K562 (cell line): ENCODE measurements around the gene NOSIP. TPM values are rescaled to one million over a fixed set of nuclear protein-coding genes. Genes with fewer than 3 reads are reported as not detected.

Experiments used
- BRCA1 ChIP-seq, 2 experiments: fragments of 450-650 bp in 1 of 2; sonication (generic) in 1 of 2; formaldehyde crosslinking in 1 of 2; IDR thresholded peaks; 2 replicates each; pipeline versions ENCODE4 v1.5.0 to v1.6.1; 2017 to 2020; ENCODE audit warnings: mild to moderate bottlenecking in 1 of 2, missing genetic modification reagents in 1 of 2
- CCNT2 ChIP-seq: IDR thresholded peaks from 2 replicates; pipeline ENCODE4 v1.6.1; 2011; ENCODE audit warnings: borderline replicate concordance, low read depth, mild to moderate bottlenecking, moderate library complexity, mixed read lengths, low read length; ENCODE audit not compliant: insufficient read length; ENCODE audit errors: extremely low read depth
- CSDE1 ChIP-seq, 2 experiments: fragments of 450-650 bp; IDR thresholded peaks; 2 replicates each; pipeline ENCODE4 v1.6.1; 2016; ENCODE audit warnings: mild to moderate bottlenecking in 1 of 2
- ELF2 ChIP-seq: fragments of 250-450 bp; sonication (Bioruptor Pico); IDR thresholded peaks from 2 replicates; pipeline ENCODE4 v1.5.0; 2021; ENCODE audit warnings: mild to moderate bottlenecking
- FUS ChIP-seq: fragments of 200-400 bp; formaldehyde crosslinking; optimal IDR thresholded peaks from 2 replicates; pipeline ENCODE3; 2017; ENCODE audit warnings: low read depth, low read length
- HLTF ChIP-seq: fragments of 450-650 bp; IDR thresholded peaks from 2 replicates; pipeline ENCODE4 v1.6.1; 2016
- KLF1 ChIP-seq: fragments of 450-650 bp; IDR thresholded peaks from 2 replicates; pipeline ENCODE4 v1.6.1; 2016; ENCODE audit warnings: missing genetic modification characterization, missing compliant biosample characterization
- LARP7 ChIP-seq: fragments of 450-650 bp; IDR thresholded peaks from 2 replicates; pipeline ENCODE4 v1.6.1; 2016
- MAZ ChIP-seq, 2 experiments: fragments of 450-650 bp in 1 of 2; sonication (generic) in 1 of 2; formaldehyde crosslinking; IDR thresholded peaks in 1 of 2; conservative IDR thresholded peaks in 1 of 2; 2 replicates each; pipeline versions ENCODE4 v1.4.0 to v1.5.0; 2020; ENCODE audit warnings: mild to moderate bottlenecking in 1 of 2, missing genetic modification reagents in 1 of 2
- MIER1 ChIP-seq: fragments of 450-650 bp; IDR thresholded peaks from 2 replicates; pipeline ENCODE4 v1.6.1; 2016; ENCODE audit warnings: antibody characterized with exemption, mild to moderate bottlenecking, low read depth
- MNT ChIP-seq, 2 experiments: fragments of 450-650 bp; conservative IDR thresholded peaks; 2 replicates each; pipeline ENCODE4 v1.6.1; 2017; ENCODE audit warnings: mild to moderate bottlenecking in 2 of 2, moderate library complexity in 2 of 2
- RBBP5 ChIP-seq: fragments of 200-600 bp; sonication (generic); IDR thresholded peaks from 2 replicates; pipeline ENCODE4 v1.6.1; 2012; ENCODE audit warnings: borderline replicate concordance, mild to moderate bottlenecking, low read length, control low read depth, inconsistent platforms; ENCODE audit not compliant: insufficient read depth, poor library complexity, severe bottlenecking
- RBM22 ChIP-seq: fragments of 200-400 bp; formaldehyde crosslinking; IDR thresholded peaks from 2 replicates; pipeline ENCODE4 v1.6.1; 2018; ENCODE audit warnings: low read length, low read depth; ENCODE audit not compliant: poor library complexity, severe bottlenecking
- SMAD3 ChIP-seq: fragments of 450-650 bp; formaldehyde crosslinking; conservative IDR thresholded peaks from 2 replicates; pipeline ENCODE4 v1.4.0; 2020; ENCODE audit warnings: mild to moderate bottlenecking
- ZBTB43 ChIP-seq: sonication (generic); formaldehyde crosslinking; IDR thresholded peaks from 2 replicates; pipeline ENCODE4 v1.8.0; 2023; ENCODE audit warnings: mild to moderate bottlenecking, missing genetic modification reagents
- ZNF407 ChIP-seq: fragments of 450-650 bp; IDR thresholded peaks from 2 replicates; pipeline ENCODE4 v1.6.1; 2016; ENCODE audit warnings: low read depth
- polyA plus RNA-seq, 8 experiments: library from polyadenylated mRNA; depleted of rRNA in 4 of 8; stranded (reverse) in 5 of 8; unstranded in 3 of 8; fragments of >200 nt; fragmentation: Nextera tagmentation in 2 of 8; fragmentation: Illumina TruSeq in 1 of 8; extraction: Ambion mirVana in 2 of 8; extraction: Trizol in 1 of 8; gene quantifications; 2 replicates each; pipeline versions ENCODE4 v1.2.1 to v1.2.3, GENCODE V29; 2011 to 2014; ENCODE audit warnings: inconsistent platforms in 1 of 8, missing spikeins in 1 of 8
- total RNA-seq, 7 experiments: library from RNA; depleted of rRNA in 6 of 7; stranded (reverse); fragments of >200 nt in 6 of 7; fragmentation: Illumina TruSeq in 2 of 7; extraction: Trizol in 2 of 7; gene quantifications; 2 replicates each; pipeline versions ENCODE4 v1.2.1 to v1.2.3, GENCODE V29; 2011 to 2021; ENCODE audit warnings: low replicate concordance in 1 of 7

Gene NOSIP
- total and polyA plus RNA-seq, 9 of the 15 experiments (the other 6 are each of a cell fraction or from before 2014, with no cell fraction given), result 14.4 to 153 (median 79.9) TPM

GRCh38 chr19:49591731-49592485 is 11.6 kb upstream of the NOSIP start (continued):
- TF ChIP-seq ZNF407, result no peak
- TF ChIP-seq FUS, result no peak
- no peak for TF ChIP-seq SMAD3
- TF ChIP-seq LARP7, result no peak
- no peak for TF ChIP-seq MIER1
- TF ChIP-seq MAZ (CRISPR knock-in tag; conservative IDR thresholded peaks at IDR 0.05 in 1 of 2, IDR thresholded peaks at IDR 0.05 in 1 of 2), result peak in 1 of 2 experiments; percentile 66; a peak in 3 of 4 replicates
- no peak for TF ChIP-seq CSDE1 (IDR thresholded peaks at IDR 0.05)
- TF ChIP-seq ELF2 (CRISPR knock-in tag), result no peak
- no peak for TF ChIP-seq KLF1 (tag)
- TF ChIP-seq RBBP5, result no peak
- no peak for TF ChIP-seq CCNT2
- TF ChIP-seq RBM22, result peak; percentile 32
- no peak for TF ChIP-seq ZBTB43 (CRISPR knock-in tag)
- no peak for TF ChIP-seq HLTF
- no peak for TF ChIP-seq BRCA1 (IDR thresholded peaks at IDR 0.05)
- no peak for TF ChIP-seq BRCA1 (CRISPR knock-in tag; IDR thresholded peaks at IDR 0.05)
- TF ChIP-seq MNT (conservative IDR thresholded peaks at IDR 0.05), result peak; percentile 46 to 58; a peak in 2 of 4 replicates
